Ureter (tissue), 1 donor: ENCODE data around the gene OGDHL. TPM values are rescaled to one million over a fixed set of nuclear protein-coding genes. Genes with fewer than 3 reads are reported as not detected.
"Not testable (repeated sequence)": the region's sequence is repeated elsewhere in the genome, so short reads cannot be mapped to it uniquely, and the experiment has no call there.

Experiments
- DNase-seq: peaks from one replicate; pipeline ENCODE4 v3.0.0-alpha.2; 2020; ENCODE audit warnings: low spot score
- total RNA-seq: library from RNA; stranded (reverse); gene quantifications from one replicate; pipeline ENCODE4 v1.2.4, GENCODE V29; 2023
- donor health status: DM: yes; HTN: yes; CAD: no.

The OGDHL gene
- total RNA-seq, 1 donor from 2014 or later = 6.0 TPM

DNA sequence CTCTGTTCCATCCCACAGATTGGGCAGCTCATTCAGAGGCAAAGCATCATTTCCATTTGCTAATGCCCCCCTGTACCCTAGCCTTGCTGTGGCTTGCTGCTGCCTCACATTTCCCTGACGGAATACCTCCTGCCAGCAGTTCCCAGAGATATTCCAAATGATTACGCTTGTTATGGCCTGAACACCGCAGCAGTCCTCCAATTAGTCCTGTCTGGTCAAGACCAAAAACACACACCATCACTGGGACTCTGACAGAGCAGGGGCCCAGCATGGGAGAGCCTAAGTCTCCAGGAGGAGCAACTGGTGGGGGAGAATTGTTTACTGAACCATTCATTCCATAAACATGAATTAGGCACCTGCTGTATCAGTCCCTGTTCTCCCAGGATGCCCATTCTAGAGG, 6.1 kb downstream of the OGDHL start:
- DNase-seq = no peak

DNA sequence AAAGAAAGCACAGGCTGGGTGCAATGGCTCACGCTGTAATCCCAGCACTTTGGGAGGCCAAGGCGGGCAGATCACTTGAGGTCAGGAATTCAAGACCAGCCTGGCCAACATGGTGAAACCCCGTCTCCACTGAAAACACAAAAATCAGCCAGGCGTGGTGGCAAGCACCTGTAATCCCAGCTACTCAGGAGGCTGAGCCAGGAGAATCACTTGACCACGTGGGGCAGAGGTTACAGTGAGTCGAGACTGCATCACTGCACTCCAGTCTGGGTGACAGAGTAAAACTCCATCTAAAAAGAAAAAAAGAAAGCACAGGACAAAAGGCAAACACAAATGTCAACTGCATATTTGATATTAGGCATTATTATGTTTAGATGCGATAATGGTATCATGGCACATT, 7.2 kb downstream of the OGDHL start:
- not testable (repeated sequence) for DNase-seq

DNA sequence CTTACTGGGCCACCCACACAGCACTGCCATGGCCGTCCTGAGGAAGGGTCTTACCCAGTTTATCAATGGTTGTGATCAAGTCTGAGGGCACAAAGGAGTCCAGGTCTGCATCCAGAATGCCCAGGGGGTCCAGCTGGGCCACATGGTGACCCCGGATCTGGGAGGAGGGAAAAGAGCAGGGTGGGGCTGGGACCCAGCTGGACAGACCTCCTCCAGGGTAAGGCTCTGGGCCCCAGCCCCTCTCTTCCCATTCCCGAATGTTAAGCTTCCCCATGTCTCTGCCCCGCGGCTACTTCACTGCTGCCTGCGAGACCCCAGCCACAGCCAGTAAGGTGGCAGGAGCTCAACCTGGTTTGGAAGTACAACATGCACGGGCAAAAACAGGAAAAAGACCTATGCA, 9.5 kb downstream of the OGDHL start:
- no peak for DNase-seq

DNA sequence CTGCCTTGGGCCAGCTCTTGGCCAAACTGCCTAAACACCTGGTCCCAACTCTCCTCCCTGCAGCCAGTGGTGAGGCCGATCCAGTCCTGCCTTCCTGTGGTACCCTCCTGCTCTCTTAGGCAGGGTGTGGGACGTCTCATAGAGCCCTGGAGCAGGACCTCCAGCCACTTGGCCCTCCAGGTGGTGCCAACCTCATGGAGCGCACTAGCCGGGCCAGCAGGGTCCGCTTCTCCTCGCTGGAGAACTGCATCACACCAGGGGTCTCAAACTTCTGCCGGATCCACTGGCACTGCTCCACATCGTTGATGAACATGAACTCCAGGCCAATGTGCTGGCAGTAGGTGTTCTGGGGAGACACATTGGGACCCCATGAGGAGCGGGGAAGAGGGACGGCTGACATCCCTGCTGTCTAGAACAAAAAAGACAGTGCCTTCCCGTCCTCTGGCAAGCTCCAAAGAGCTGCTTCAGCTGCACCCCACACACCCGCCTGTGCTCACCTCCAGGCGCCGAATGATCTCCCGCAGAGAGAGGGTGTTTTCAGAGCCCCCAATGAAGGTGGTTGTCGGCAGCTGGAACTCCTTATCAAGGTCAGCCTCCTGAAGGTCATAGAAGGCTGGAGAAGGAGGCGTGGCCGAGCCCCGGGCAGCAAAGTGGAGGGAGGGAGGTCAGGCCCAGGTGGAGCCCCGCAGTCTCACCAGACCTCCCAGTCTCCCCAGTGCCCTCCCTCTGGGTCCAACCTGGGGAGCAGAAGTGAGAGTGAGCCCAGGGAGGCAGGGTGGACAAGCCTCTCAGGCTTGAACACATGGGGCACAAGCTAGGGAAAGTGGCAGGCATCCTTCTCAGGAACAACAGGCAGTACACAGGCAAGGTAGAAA, 10.2 kb downstream of the OGDHL start:
- no peak for DNase-seq

DNA sequence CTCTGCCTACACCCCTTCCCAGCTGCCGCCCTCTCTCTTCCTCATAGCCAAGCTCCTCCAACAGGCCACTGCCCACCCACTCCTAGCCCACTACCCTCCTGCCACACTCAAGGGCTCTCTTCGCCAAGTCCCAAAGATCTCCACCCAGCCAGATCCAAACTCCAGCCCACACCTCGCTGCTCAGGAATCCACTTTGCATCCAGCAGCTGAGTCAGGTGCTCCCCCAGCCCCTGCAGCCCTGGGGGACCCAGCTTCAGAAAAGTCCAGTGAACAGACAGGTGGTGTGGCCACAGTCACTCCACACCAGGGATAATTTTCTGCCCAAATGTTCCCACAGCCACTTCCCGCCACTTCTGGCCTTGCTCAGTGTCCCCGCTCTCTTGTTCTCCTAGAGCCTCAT, 10.9 kb downstream of the OGDHL start:
- no peak for DNase-seq

DNA sequence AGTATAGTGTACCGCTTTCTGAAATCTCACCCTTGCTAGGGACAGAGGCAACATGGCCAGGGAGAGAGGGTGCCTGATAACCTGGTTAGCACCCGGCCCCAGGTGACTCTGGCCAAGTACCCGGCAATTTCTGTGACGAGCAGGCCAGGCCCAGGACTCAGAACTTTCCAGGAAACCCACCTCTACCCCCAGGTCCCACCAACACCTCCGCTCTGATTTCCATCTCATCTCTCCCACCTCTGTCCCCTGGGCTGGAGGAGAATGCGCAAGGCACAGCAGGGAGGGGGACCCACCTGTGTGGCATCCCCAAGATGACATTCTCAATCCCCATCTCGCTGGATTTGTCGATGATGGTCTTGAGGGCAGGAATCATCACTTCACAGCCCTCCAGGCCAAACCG, 11.6 kb downstream of the OGDHL start:
- no peak for DNase-seq

DNA sequence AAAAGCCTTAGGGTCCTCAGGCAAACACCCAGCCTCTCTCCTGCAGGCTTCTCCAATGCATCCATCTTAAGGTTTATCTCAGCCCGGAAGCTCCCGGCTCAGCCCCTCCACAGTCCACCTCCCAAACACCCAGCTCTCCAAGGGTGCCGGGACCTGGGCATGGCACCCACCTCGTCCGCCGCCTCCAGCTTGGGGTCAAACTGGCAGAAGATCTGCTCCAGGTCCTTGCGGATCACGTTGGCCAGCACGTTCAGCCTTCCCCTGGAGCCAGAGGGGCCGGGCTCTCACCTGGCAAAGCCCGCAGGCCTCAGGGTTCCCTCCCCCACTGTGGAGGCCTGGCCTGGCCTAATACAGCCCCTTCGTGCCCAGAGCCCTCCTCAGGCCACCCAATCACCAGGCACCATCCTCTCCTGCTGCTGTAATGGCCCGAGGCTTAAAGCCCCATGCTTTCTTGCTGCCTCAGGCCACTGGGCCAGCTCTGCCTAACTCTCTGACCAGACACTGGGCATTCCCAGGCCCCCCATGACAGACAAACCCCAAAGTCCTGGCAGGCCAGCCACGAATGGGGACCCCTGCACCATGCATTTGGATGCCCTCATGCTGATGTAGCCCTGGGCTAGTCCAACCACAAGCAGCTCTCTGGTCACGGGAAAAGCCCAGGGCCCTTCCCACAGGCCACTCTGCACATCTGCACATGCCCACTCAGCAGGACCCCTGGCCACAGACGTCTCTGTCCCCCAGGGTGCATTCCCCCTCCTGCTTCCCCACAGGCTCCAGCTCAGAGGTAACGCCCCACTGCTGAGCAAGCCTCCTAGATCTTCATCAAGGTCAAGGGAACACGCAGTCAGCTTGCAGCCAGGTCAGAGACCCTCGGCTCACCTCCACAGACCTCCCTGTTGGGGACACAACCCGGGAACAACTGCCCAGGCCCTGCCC, 12.3 kb downstream of the OGDHL start:
- no peak for DNase-seq

DNA sequence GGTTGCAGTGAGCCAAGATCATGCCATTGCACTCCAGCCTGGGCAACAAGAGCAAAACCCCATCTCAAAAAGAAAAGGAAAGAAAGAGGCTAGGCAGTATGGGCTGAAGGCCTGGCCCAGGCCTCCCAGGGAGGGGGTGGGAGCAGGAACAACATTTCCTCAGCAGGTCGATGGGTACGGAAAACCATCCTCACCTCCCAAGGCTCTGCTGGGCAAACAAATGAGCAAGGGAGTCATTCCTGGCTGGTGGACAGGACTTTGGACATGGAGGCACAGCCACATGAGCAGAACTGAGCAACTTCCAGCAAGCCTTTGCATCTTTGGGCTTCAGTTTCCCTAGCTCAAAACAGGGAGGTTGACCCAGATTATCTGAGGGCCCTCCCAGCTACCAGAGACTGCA, 13.0 kb downstream of the OGDHL start:
- DNase-seq = no peak

DNA sequence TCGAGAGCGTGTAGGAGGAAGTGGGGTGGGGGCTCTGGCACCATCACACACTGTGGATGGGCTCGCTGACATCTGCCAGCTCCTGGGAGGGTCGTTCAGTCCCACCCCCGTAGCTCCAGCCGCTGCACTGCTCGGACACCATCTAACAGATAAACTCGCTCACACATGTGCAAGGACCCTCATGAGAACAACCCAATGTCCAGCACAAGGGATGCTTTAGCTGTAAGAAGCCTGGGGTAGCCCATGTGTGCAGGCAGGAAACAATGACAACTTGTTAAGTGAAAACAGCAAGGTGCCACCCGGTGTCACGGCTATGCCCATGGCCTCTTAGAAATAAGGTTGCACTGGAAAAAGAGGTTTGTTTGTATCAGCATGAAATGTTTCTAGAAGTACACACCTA, 14.1 kb downstream of the OGDHL start:
- no peak for DNase-seq

DNA sequence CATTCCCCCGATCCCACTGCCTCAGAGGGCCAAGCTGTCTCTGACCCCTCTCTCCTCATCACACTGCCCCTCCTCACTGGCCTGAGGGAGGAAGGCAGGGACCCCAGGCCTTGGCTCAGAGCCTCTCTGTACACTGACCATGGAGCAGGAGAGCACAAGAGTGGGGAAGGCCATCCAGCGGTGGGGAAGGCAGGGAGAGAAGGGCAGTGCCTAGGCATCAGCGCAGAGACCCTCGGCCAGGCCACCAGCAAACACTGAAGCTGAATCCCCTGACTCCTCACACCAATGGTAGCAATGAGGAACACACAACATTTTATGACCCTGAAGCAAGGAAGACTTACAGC, 14.8 kb downstream of the OGDHL start:
- DNase-seq = no peak

DNA sequence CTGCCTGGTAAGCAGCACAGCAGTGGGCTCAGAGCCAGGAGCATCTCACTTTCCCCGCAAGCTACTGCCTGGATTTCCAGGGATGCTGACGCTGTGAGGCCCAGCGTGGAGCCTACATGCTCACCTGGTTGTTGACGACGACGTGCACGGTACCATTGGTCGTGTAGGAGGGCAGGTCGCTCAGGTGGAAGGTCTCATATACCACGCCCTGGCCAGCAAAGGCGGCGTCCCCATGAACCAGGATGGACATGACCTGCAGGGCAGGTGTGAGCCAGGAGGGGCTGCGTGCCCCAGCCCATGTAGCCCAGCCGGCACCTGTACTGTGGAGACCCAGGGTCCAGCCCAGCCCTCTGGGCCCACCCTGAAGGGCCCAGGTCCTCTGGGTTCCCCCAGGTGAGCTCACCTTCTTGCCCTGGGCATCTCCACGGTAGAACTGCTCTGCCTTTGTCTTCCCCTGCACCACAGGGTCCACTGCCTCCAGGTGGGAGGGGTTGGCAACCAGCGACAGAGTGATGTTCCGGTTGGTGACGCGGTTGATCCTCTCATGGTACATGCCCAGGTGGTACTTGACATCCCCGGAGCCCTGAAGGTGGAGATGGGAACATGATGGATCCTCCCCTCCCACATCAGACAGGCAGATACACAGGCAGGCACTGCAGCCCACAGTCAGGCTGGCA, 15.4 kb downstream of the OGDHL start:
- no peak for DNase-seq

DNA sequence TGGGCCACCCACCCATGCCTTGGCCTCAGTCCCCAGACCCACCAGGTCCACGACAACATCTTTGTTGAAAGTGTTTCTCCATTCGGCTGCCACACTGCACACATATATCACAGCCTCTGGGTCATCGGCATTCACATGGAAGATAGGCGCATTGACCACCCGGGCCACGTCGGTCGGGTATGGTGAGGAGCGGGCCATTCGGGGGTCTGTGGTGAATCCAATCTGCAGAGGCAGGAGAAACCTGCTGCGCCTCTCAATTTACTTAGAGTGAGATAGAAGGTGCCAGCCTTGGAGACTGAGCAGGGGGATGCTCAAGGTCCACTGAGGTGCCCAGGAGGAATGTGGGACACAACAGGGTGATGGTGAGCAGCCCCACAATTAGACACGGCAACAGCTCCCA, 16.4 kb downstream of the OGDHL start:
- no peak for DNase-seq

DNA sequence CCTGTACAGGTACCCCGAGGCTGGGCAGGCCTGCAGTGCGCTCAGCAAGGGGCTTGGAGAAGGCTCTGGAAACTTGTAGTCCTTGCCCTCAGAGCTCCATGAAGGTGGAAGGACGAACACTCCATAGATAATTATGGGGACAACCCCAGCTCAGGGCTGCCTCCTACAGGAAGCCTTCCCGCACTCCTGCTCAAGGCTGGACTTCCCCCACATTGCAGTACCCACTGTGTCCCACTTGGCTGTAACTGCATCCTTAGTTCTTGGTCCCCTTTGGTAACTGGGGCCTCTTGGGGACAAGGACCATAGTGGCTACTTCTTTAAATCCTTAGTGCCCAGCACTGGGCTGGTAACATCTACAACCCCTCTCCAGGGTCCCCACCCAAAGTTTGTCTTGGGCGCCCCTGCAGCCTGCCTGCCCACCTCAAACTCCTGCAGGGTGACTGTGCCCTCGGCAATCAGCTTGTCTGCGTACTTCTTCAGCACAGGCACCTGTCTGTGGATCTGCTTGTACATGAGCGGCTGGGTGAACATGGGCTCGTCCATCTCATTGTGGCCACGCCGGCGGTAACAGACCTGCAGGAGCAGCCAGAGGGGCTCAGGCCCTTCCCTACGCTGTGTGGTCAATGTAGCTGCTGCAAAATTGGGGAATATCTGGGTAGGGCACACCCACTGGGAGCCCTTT, 17.1 kb downstream of the OGDHL start:
- no peak for DNase-seq

DNA sequence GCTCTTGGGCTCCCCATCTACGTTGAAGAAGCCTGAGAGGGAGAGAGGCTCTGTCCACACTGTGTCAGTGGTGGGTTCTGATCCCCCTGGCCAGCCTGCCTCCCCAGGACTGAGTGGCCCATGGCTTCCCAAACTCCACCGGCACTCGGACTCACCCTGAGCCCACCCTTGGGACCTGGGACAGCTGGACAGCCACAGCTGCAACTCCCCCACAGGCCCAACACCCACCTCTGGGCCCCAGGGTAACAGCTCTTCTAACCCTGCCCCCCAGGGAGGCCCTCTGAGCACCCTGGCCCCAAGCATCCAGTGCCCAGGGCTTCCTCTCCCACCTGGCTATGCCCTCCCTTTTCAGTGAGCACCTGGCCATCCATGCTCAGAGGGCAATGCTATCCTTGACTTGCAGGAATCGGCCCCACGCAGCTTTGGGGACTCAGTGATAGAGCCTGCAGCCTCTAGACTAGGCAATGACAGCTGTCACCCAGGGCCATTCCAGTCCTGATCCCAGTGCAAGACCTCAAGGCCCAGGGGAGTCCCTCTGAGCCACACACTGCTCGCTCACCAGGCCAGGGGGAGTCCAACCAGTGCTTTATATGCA, 17.9 kb downstream of the OGDHL start:
- no peak for DNase-seq

DNA sequence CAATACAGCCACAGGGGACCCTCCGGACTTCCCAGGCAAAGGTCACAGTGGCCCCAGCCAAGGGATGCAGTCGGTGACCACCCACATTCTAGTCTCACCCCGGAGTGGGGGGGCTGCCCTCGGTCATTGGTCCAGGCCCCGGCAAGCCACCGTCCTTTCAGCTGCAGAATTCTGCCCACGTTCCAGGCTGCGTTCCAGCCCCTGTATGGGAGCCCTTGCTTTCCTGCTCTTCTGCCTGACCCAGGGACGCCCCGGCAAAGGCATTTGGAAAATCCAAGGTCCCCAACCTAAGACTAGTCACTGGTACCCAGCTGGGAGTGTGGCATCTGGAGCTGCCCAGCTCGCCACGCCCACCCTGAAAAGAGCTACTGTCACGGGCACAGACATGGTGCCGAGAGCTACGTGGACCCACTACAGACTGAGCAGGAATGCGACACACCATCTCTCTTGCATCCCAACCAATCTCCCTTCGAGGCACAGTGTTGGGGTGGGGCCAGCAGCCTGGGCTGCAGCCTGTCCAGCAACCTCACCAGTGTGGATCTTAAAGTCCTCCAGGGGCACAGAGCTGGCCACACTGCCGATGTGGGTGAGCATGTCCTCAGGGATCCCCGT, 18.6 kb downstream of the OGDHL start:
- DNase-seq = no peak

DNA sequence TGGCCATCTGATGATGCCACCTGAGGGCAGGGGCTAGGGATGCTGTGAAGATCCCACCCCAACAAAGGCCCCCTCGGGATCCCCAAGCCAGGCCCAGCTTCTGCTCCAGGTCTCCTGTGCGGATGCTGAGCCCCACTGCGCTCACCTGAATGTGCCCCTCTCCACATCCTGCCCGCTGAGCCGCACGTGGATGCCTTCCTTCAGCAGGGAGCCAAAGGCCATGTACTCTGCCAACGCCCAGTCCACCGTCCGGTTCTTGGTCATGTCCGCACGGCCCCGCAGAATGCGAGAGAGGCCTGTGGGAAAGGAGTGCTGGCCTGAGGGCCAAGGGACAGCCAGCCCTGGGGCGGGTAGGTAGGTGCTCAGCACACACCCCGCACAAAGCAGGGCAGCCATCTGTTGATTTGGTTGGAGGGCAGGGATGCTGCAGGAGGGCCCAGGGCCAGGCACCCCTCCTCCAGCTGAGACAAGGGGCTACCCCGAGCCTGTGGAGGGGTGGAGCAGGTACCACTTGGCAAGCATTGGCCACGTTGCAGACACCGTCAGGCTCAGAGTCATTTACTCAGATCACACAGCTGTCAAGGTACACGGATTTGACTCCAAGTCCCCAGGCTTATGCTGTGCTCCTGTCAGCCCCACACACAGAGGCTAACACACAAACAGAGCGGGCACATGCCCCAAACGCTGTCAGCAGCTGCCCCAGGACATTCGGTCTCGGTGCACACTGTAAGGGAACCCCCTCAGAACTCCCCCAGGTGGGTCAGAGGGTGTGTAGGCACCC, 19.2 kb downstream of the OGDHL start:
- no peak for DNase-seq

DNA sequence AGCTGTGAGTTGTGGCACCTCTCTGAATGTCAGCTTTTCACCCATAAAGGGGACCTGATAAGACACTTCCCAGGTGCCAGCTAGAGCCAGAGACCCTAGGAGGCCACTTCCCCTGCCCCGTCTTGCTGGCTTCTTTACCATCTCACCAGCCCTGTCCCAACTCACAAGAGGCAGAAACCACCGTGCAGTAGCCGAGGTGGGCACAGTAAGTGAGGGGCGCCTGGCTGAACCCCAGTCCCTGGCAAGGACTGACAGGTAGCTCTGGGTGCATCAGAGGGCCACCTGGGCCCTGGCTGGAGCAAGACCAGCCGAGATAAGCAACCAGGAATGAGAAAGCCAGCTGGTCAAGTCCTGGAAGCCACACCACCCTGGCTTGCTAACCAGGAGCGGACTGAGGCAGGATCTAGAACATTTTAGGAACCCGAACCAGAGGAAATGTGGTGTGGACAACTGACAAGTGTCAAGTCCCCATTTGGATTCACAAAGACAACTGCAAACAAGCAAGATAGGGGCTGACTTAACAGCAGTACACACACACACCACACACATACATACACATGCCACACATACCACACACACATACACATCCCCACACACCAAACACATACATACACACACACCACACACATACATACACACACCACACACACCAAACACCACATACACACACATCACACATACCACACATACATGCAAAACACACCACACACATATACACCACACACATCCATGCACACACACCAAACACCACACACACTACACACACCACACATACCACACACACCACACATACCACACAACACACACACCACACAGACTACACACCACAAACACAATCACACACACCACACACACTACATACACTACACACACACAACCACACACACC, 20.8 kb downstream of the OGDHL start:
- no peak for DNase-seq

DNA sequence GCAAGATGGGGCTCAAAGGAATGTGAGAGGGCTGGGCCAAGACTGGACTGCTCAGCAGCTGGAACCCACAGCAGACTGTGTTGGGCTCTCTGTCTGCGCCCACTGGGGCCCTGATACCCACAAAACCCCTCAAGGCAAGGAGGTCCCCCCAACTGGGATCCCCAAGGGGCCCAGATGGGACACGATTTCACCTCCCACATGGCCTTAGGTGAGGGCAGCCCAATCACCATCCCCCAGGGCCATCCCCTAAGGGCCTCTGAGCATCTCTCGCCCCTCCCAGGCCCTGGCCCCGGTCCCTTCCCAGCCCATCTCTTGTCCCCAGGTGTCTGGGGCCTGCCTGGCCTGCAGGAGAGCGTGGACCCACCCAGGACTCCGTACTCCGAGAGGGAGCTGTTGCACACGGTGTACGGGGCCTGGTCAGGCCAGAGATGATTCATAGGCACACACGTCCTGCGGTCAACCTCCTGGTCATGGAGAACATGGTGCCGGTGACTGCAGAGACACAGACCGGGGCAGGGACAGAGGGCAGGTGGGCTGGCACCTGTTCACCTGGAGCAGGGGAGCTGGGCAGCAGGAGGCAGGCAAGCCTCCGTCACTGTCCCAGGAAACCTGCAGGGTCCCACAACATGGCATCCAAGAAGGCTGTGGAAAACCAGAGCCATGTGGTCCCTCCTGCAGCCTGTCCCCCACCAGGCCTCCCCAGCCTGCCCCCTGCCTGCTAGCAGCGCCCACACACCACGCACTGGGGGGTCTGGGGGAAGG, 21.6 kb downstream of the OGDHL start:
- no peak for DNase-seq
